AG08396 (cell line): ENCODE results near the gene CHCT1.

Experiments
- DNase-seq: peaks from one replicate; pipeline ENCODE4 v3.0.0; 2012; ENCODE audit warnings: low spot score, mixed read lengths

Gene CHCT1

GRCh38 chr17:60442271-60443173 is 20.2 kb downstream of the CHCT1 start:
- DNase-seq, result peak; percentile 45

- DNase-seq, result no peak
Observed at GRCh38 chr17:60443713-60444112, 21.4 kb downstream of the CHCT1 start.

GRCh38 chr17:60445144-60445543 is 22.9 kb downstream of the CHCT1 start:
- no peak for DNase-seq

GRCh38 chr17:60447375-60447774 is 25.1 kb downstream of the CHCT1 start:
- no peak for DNase-seq

GRCh38 chr17:60451071-60451470 is 28.8 kb downstream of the CHCT1 start:
- no peak for DNase-seq

GRCh38 chr17:60451965-60452364 is 29.7 kb downstream of the CHCT1 start:
- no peak for DNase-seq

- DNase-seq, result no peak
Observed at GRCh38 chr17:60455378-60455777, 33.1 kb downstream of the CHCT1 start.

GRCh38 chr17:60457148-60457547 is 34.9 kb downstream of the CHCT1 start:
- no peak for DNase-seq

- DNase-seq, result no peak
Observed at GRCh38 chr17:60461584-60461983, 39.3 kb downstream of the CHCT1 start.

- no peak for DNase-seq
Observed at GRCh38 chr17:60463157-60463835, 41.0 kb downstream of the CHCT1 start.

- DNase-seq, result no peak
Observed at GRCh38 chr17:60464343-60464742, 42.1 kb downstream of the CHCT1 start.

GRCh38 chr17:60468371-60468770 is 46.1 kb downstream of the CHCT1 start:
- no peak for DNase-seq

- no peak for DNase-seq
Observed at GRCh38 chr17:60471451-60471850, 49.2 kb downstream of the CHCT1 start.

- no peak for DNase-seq
Observed at GRCh38 chr17:60472449-60472848, 50.2 kb downstream of the CHCT1 start.

- no peak for DNase-seq
Observed at GRCh38 chr17:60473788-60474187, 51.5 kb downstream of the CHCT1 start.
